Articular chondrocyte of knee joint (primary cell): Measurements from ENCODE around the gene TNFAIP8L2. TPM values are rescaled to one million over a fixed set of nuclear protein-coding genes. Genes with fewer than 3 reads are reported as not detected.

Source experiments
- total RNA-seq: library from RNA; depleted of rRNA; stranded (reverse); fragments of >200 nt; gene quantifications from 2 replicates; pipeline ENCODE4 v1.2.3, GENCODE V29; 2012

Gene TNFAIP8L2
- total RNA-seq = not detected in 2 replicates

DNA sequence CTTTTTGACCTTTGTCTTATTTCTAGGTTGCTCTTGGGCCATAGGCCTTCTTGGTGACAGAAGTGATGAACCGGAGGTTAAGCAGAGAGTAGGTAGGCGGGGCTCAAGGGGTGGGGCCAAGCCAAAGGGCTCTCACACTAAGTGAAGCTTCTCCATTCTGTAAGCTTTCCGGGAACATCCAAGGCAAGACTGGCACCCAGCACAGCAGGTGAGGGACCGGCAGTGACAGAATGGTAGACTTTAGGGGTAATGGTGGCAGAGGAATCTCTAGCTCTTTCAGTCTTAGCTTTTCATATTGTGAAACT, at the start of gene TNFAIP8L2:
Gene TNFAIP8L2 (plus strand): TSS at position 135 of the 305 bp plus-strand sequence. CDS start 2,049 bp downstream, outside the sequence.

DNA sequence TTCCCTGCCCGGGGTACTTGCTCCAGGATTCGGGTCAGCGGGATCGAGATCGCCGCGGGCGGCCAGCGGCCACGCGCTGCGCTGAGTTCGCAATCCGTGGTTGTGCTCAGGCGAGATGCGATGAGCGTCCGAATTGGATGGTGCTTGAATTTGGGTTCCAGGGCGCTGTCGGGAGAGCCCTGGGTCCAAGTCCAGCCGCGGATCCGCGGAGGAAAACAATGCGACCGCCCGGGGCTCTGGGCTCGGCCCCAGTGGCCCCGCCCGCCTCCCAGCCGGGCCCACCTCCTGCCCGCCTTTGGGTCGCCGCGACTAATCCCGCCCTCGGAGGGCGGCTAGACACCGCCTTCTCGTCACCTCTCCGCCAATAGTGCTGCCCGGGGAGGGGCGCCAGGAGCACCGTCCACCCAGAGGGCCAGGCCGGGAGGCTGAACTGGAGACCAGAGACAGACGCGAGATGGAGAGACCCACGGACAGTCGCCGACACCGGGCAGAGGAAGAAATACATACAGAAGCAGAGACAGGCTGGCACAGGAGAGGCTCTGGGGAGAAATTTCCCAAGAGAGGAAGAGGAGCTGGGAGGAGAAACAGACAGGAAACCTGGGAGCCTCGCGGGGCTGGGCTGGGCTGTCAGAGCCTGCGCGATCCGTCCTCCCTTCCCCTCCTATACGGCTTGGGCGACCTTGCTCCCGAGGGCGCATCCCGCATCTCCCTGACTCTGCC, 9.9 kb upstream of the TNFAIP8L2 start, which contains the start of gene SEMA6C:
Gene SEMA6C (minus strand): TSS at position 220 of the 720 bp plus-strand sequence. CDS start 4,010 bp downstream, outside the sequence.

DNA sequence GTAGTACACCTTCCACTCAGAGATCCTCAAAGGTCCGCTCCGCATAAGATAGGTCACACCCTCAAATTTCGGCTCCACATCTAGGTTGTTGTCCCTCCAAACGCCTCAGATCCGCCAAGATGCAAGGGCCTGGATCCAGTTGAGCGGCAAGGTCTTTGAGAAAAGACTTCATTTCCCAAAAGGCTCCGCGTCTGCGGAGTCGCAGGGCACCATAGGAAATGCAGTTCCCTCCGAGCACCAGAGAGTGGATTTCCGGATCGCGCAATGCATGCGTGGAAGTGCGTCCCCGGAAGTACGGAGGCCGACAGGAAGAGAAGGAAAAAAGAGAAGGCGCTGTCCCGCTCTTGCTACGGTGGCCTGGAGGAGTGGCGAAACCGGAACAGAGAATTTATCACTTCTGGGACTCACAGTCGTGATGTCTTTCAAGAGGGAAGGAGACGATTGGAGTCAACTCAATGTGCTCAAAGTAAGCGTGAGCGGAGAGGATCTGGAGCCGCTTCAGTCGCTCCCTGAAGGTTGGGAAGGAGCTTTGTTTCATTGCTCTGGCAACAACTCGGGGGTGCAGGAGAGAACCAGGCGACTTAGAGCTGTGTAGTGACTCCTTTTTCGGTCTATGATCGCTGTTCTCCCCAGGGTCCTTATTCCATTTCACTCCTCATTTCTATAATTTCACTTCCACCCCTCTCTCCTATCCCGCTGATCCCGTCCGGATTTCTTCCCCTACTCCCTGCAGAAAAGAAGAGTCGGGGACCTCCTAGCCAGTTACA, 9.5 kb downstream of the TNFAIP8L2 start, which contains the start of the genes LYSMD1 and SCNM1:
Gene LYSMD1 (minus strand): TSS at position 165 of the 767 bp plus-strand sequence. CDS start 644 bp downstream, outside the sequence.
Gene SCNM1 (plus strand): TSS at position 407 of the 767 bp plus-strand sequence. CDS start 9 bp downstream, at position 416.

DNA sequence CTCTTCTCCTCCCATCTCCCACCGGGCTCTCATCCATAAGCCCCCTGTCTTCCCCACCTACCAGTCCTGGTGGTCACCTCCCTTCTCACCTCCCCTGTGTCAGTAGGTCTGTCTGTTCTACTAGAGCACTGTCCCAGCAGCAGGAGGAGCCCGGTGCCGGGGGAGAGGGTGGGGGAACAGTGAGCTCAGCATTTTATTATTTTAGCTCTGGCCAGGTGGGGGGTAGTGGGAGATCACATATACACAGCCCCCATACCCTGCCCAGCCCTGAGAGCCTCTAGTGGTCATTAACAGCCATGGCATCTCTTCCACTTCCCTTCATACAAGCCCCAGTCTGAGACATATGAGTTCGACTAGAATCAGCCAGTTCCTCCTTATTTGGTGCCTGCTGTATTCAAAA, 19.4 kb downstream of the TNFAIP8L2 start, which contains the start of gene TMOD4:
Gene TMOD4 (minus strand): TSS at position 119 of the 400 bp plus-strand sequence. CDS start 1,106 bp downstream, outside the sequence.

DNA sequence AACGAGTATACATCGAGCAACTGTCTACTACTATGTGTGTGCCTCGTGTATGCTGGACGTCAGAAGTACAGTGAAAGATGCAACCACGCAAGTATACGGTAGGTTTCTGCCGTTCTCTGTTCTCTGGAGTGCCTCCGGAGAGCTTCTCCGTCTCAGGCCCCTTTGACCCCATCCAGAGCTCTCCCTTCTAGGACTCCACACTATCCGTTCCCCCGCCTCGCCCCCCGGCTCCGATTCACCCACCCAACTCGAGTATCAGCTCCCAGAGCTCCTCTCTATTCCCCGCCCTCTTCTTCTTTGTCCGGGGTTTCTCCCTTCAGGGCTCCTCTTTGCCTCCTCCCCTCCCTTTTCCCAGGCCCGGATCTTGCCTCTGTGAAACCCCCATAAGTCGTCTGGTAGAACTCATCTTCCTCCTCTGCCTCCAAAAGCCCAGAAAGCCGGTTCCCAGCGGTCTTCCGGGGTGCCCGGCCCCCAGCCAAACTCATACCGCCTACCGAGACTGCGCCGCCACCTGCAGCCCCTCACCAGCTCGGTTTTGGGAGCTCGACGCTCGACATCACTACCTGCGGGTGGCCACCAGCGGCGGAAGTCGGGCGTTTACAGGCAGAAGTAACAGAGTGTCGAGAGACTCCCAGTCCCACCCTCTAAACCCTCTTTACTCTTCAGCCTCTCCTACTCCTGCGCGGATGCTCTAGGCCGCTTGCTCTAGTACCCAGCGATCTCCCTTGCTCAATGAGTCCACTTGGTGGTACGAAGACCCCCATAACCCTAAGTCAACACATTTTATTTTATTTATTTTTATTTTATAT, 33.4 kb downstream of the TNFAIP8L2 start, which contains the start of gene VPS72:
Gene VPS72 (minus strand): TSS at position 561 of the 809 bp plus-strand sequence. CDS start 76 bp downstream, at position 485.

DNA sequence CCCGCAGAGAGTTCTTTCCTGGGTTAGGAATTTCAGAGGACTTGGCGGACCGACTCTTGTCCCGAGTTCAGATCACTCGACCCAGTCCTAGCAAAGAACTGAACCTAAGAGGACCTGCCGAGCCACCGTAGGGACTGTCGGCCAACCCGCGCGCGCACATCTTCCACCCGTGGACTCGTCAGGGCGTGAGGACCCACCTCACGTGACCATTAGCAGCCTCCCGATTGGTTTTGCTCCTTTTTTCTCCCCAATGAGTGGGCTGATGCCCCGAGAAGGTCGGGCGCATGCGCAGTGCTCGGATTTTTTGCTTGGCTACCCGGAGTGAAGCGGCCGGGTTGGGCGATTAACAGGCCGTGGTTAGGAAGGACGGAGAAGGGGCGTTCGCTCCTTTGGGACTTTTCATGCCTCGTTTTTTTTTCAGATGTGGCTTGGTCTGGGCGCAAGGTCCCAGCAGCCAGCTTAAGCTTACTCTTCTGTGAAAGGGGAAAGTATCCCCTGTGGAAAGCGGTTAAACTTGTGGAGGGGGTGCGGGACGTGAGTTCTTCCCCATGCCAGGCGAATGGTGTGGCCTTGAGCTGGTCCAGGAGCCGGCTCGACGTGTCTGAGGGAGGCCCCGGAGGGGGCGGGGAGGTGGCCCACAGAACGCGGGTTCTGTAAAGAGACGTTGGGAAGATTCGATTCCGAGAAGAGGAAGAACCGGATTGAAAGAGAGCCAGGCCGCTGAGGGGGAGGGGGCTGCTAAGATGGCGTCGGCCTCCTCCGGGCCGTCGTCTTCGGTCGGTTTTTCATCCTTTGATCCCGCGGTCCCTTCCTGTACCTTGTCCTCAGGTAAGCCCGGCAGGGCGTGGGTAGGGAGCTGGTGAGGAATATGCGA, 42.0 kb downstream of the TNFAIP8L2 start, which contains the start of gene PIP5K1A:
Gene PIP5K1A (plus strand): TSS at position 299 of the 874 bp plus-strand sequence. CDS start 445 bp downstream, at position 744.

Other genes with a start within 250 kb of the TNFAIP8L2 start
- 41.2 and 44.1 TPM in 2 replicates for gene SETDB1, start 230.3 kb upstream of the TNFAIP8L2 start, total RNA-seq
- 170 and 179 TPM in 2 replicates for gene CERS2, start 181.8 kb upstream of the TNFAIP8L2 start, total RNA-seq
- 0.22 and 0.39 TPM in 2 replicates for gene ANXA9, start 174.4 kb upstream of the TNFAIP8L2 start, total RNA-seq
- gene MINDY1, start 149.7 kb upstream of the TNFAIP8L2 start, total RNA-seq = 14.0 and 18.5 TPM in 2 replicates
- 12.3 and 12.6 TPM in 2 replicates for gene PRUNE1, start 148.2 kb upstream of the TNFAIP8L2 start, total RNA-seq
- 0.32 and 0.52 TPM in 2 replicates for gene BNIPL, start 120.1 kb upstream of the TNFAIP8L2 start, total RNA-seq
- gene C1orf56, start 108.9 kb upstream of the TNFAIP8L2 start, total RNA-seq = 3.0 and 3.7 TPM in 2 replicates
- gene CDC42SE1, start 97.0 kb upstream of the TNFAIP8L2 start, total RNA-seq = 41.3 and 48.5 TPM in 2 replicates
- 3.4 and 3.9 TPM in 2 replicates for gene MLLT11, start 96.3 kb upstream of the TNFAIP8L2 start, total RNA-seq
- 22.0 and 22.9 TPM in 2 replicates for gene GABPB2, start 85.9 kb upstream of the TNFAIP8L2 start, total RNA-seq
- gene SEMA6C, start 10.0 kb upstream of the TNFAIP8L2 start, total RNA-seq = 1.3 and 1.4 TPM in 2 replicates
- 7.4 and 9.0 TPM in 2 replicates for gene LYSMD1, start 9.3 kb downstream of the TNFAIP8L2 start, total RNA-seq
- gene SCNM1, start 9.5 kb downstream of the TNFAIP8L2 start, total RNA-seq = 26.9 and 37.2 TPM in 2 replicates
- 0.32 and 0.52 TPM in 2 replicates for gene TMOD4, start 19.3 kb downstream of the TNFAIP8L2 start, total RNA-seq
- 32.5 and 34.6 TPM in 2 replicates for gene VPS72, start 33.5 kb downstream of the TNFAIP8L2 start, total RNA-seq
- gene PIP5K1A, start 41.9 kb downstream of the TNFAIP8L2 start, total RNA-seq = 78.0 and 88.6 TPM in 2 replicates
- gene PSMD4, start 98.1 kb downstream of the TNFAIP8L2 start, total RNA-seq = 112 and 120 TPM in 2 replicates
- 12.9 and 14.1 TPM in 2 replicates for gene ZNF687, start 125.7 kb downstream of the TNFAIP8L2 start, total RNA-seq
- gene PI4KB, start 170.8 kb downstream of the TNFAIP8L2 start, total RNA-seq = 43.9 and 44.8 TPM in 2 replicates
- gene RFX5, start 190.6 kb downstream of the TNFAIP8L2 start, total RNA-seq = 30.2 and 34.6 TPM in 2 replicates
- gene SELENBP1, start 216.1 kb downstream of the TNFAIP8L2 start, total RNA-seq = 89.0 and 90.6 TPM in 2 replicates
- gene PSMB4, start 242.9 kb downstream of the TNFAIP8L2 start, total RNA-seq = 290 and 352 TPM in 2 replicates